ENCODE measurements around the gene C4orf50.

The C4orf50 gene

DNA sequence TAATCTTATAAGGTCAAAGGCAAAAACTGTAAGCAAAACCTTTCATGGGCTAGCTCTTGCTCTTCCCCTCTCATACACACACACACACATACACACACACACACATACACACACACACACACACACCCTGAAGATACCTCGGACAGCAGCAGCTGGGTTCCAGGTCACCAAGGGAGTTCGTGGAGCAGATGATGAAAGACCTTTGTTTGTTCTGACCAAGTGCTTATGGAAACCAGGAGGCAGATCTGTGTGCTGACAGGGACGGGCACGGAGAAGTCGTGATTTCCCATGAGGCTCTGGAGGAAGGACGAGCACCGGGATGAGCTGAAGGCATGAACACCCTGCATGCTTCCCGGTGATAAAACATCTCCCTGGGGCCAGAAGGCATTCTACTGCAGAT lies 90.0 kb downstream of the C4orf50 start:
- Histone ChIP-seq H3K36me3 (ENCODE audit: control insufficient read depth, insufficient read depth, low read length) (no peaks in the 10 kb centered on the region), H3K4me3 (ENCODE audit: extremely low read depth, insufficient read depth, low read length, poor library complexity, severe bottlenecking) (no peak overlapping the region), H3K27ac (ENCODE audit: low read depth, low read length, severe bottlenecking) (no peak overlapping the region), H3K9me3 (ENCODE audit: control insufficient read depth, low read length) (no peaks in the 10 kb centered on the region), H3K4me1 (ENCODE audit: control insufficient read depth, insufficient read depth, low read length, poor library complexity, severe bottlenecking) (peaks cover 3% of the 10 kb centered on the region)
- 84 to 89% methylated on average over 7 of the region's 8 CpGs for WGBS, 2 experiments (ENCODE audit: insufficient coverage in 2 of 2)

GRCh38 chr4:5927747-5928146 lies 90.5 kb downstream of the C4orf50 start:
- Histone ChIP-seq H3K36me3 (ENCODE audit: control insufficient read depth, insufficient read depth, low read length) (no peaks in the 10 kb centered on the region), H3K27ac (ENCODE audit: low read depth, low read length, severe bottlenecking) (no peak overlapping the region), H3K9me3 (ENCODE audit: control insufficient read depth, low read length) (no peaks in the 10 kb centered on the region), H3K4me1 (ENCODE audit: control insufficient read depth, insufficient read depth, low read length, poor library complexity, severe bottlenecking) (peaks cover 6% of the 10 kb centered on the region), H3K4me3 (ENCODE audit: extremely low read depth, insufficient read depth, low read length, poor library complexity, severe bottlenecking) (no peak overlapping the region)
- WGBS, 2 experiments (ENCODE audit: insufficient coverage in 2 of 2): 57 to 84% methylated on average over 2 to 4 of the region's 4 CpGs

DNA sequence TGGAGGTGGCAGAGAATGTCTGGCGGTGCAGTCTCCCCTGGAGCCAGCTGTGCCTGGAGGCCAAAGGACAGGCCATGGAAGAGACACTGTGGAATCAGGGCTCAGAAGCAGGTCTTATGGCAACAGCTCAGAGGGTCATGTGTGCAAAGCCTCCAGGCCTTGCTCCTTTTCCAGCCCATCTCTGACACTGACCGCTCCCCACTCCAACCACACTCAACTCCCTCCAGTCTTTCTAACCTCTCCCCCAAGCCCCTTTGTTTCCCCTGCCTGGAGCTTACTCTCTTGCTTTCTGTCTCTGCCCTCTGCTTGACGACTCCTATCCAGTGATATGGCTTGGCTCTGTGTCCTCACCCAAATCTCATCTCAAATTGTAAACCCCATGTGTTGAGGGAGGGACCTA lies 91.1 kb downstream of the C4orf50 start:
- Histone ChIP-seq H3K9me3 (ENCODE audit: control insufficient read depth, low read length) (no peaks in the 10 kb centered on the region), H3K36me3 (ENCODE audit: control insufficient read depth, insufficient read depth, low read length) (no peaks in the 10 kb centered on the region), H3K4me3 (ENCODE audit: extremely low read depth, insufficient read depth, low read length, poor library complexity, severe bottlenecking) (no peak overlapping the region), H3K27ac (ENCODE audit: low read depth, low read length, severe bottlenecking) (no peak overlapping the region), H3K4me1 (ENCODE audit: control insufficient read depth, insufficient read depth, low read length, poor library complexity, severe bottlenecking) (peaks cover 6% of the 10 kb centered on the region)
- 90 to 95% methylated on average over 1 to 2 of the region's 3 CpGs for whole genome bisulfite sequencing, 2 experiments (ENCODE audit: insufficient coverage in 2 of 2)

GRCh38 chr4:5926598-5926997 lies 91.6 kb downstream of the C4orf50 start:
- Histone ChIP-seq H3K36me3 (ENCODE audit: control insufficient read depth, insufficient read depth, low read length) (no peaks in the 10 kb centered on the region), H3K27ac (ENCODE audit: low read depth, low read length, severe bottlenecking) (no peak overlapping the region), H3K9me3 (ENCODE audit: control insufficient read depth, low read length) (no peaks in the 10 kb centered on the region), H3K4me1 (ENCODE audit: control insufficient read depth, insufficient read depth, low read length, poor library complexity, severe bottlenecking) (peaks cover 6% of the 10 kb centered on the region), H3K4me3 (ENCODE audit: extremely low read depth, insufficient read depth, low read length, poor library complexity, severe bottlenecking) (no peak overlapping the region)
- WGBS, 2 experiments (ENCODE audit: insufficient coverage in 2 of 2): 83 to 90% methylated on average over 2 to 3 of the region's 7 CpGs

DNA sequence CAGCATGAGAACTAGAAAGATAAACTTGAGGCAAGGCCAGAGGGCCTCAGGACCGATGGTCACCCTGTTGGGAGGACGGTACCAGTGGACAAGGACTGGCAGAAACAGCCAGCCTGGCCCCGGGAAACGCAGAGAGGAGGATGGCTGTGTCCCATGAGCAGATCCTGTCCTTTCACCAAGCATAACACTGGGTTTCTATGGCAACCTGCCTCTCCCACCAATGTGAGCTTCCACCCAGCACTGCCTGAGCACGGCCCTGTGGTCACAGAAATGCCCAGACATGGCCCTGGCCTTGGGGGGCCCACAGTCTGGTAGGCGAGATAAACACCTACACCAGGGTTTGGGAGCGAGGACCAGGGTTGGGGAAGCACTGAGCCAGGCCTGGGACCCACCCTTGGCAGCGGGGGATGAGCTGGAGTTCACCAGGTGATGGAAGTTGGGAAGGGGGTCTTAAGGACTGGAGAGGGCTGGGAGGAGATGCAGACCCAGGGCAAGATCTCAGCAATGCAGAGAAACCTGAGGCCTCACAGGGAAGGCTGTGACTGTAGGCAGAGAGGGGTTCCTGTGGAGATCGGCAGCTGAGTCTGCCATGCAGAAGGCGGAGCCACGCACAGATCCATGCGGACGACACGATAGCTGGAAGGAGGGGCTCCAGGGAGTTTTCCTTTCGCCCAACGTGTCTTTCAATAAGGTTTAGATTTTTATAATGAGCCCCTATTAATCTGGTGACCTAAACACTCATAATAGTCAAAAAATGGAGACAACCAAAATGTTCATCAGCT lies 92.6 kb downstream of the C4orf50 start:
- Histone ChIP-seq H3K4me3 (ENCODE audit: extremely low read depth, insufficient read depth, low read length, poor library complexity, severe bottlenecking) (no peak overlapping the region), H3K36me3 (ENCODE audit: control insufficient read depth, insufficient read depth, low read length) (no peaks in the 10 kb centered on the region), H3K9me3 (ENCODE audit: control insufficient read depth, low read length) (no peaks in the 10 kb centered on the region), H3K4me1 (ENCODE audit: control insufficient read depth, insufficient read depth, low read length, poor library complexity, severe bottlenecking) (peaks cover 6% of the 10 kb centered on the region), H3K27ac (ENCODE audit: low read depth, low read length, severe bottlenecking) (no peak overlapping the region)
- 78 to 79% methylated on average over 13 to 14 of the region's 16 CpGs for WGBS, 2 experiments (ENCODE audit: insufficient coverage in 2 of 2)

DNA sequence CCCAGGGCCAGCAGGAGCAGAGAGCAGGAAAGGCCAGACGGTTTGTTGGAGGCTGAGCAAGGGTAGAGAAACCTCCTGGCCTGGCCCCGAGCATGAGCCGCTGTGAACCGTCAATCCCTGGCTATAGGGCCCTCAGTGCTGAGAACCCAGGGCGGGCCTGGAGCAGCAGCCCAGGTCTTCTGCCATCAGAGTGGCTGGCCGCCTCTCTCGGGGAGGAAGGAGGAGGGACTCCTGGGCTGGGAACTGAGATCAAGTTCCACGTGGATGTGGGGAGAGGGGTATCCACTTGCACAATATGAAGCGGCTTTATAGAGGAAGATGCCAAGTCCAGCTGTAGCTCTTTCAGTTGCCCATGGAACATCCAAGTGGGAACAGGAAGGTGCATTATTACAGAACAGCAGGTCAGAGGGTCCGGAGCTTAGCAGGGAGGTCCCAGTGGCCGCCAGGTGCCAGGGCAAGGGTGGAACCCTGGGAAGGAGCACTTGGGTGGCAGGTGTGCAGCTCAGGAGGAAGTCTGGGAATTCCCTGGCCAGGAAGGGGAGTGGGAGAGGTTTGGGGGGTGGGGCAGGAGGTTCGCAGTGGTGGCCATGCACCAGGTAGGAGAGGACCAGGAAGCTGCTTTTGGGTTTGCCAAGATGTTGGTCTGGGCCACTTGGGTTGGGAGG lies 93.6 kb downstream of the C4orf50 start:
- H3K9me3 ChIP-seq (ENCODE audit: control insufficient read depth, low read length): no peaks in the 10 kb centered on the region
- H3K4me1 ChIP-seq (ENCODE audit: control insufficient read depth, insufficient read depth, low read length, poor library complexity, severe bottlenecking): peaks cover 6% of the 10 kb centered on the region
- no peak overlapping the region for H3K4me3 ChIP-seq (ENCODE audit: extremely low read depth, insufficient read depth, low read length, poor library complexity, severe bottlenecking)
- H3K27ac ChIP-seq (ENCODE audit: low read depth, low read length, severe bottlenecking): no peak overlapping the region
- 85 to 86% methylated on average over 11 of the region's 12 CpGs for WGBS, 2 experiments (ENCODE audit: insufficient coverage in 2 of 2)
- H3K36me3 ChIP-seq (ENCODE audit: control insufficient read depth, insufficient read depth, low read length): no peaks in the 10 kb centered on the region

DNA sequence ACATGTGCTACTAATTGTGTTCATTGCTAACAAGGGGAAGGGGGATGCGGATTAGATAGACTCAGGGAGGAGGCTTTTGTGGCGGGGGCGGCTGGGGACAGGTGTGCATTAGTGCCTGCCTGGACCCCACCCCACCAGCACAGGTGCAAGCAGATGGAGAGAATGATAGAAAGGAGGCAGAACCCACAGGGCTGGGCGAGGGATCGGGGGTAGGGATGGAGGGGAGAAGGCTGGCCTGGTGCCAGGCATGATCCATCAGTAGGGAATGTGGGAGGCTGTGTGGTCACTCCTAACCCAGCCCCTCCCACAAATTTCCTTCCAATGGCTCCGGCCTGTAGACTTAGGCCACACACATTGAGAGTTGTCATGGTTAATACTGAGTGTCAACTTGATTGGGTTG lies 94.9 kb downstream of the C4orf50 start:
- Histone ChIP-seq H3K9me3 (ENCODE audit: control insufficient read depth, low read length) (no peaks in the 10 kb centered on the region), H3K4me3 (ENCODE audit: extremely low read depth, insufficient read depth, low read length, poor library complexity, severe bottlenecking) (no peak overlapping the region), H3K36me3 (ENCODE audit: control insufficient read depth, insufficient read depth, low read length) (no peaks in the 10 kb centered on the region), H3K27ac (ENCODE audit: low read depth, low read length, severe bottlenecking) (no peak overlapping the region), H3K4me1 (ENCODE audit: control insufficient read depth, insufficient read depth, low read length, poor library complexity, severe bottlenecking) (peaks cover 6% of the 10 kb centered on the region)
- 76 to 78% methylated on average over 5 of the region's 6 CpGs for WGBS, 2 experiments (ENCODE audit: insufficient coverage in 2 of 2)

GRCh38 chr4:5922556-5922955 lies 95.7 kb downstream of the C4orf50 start:
- Histone ChIP-seq H3K4me1 (ENCODE audit: control insufficient read depth, insufficient read depth, low read length, poor library complexity, severe bottlenecking) (peaks cover 6% of the 10 kb centered on the region), H3K27ac (ENCODE audit: low read depth, low read length, severe bottlenecking) (no peak overlapping the region), H3K36me3 (ENCODE audit: control insufficient read depth, insufficient read depth, low read length) (no peaks in the 10 kb centered on the region), H3K4me3 (ENCODE audit: extremely low read depth, insufficient read depth, low read length, poor library complexity, severe bottlenecking) (no peak overlapping the region), H3K9me3 (ENCODE audit: control insufficient read depth, low read length) (no peaks in the 10 kb centered on the region)
- WGBS, 2 experiments (ENCODE audit: insufficient coverage in 2 of 2): 73% methylated on average over 3 of the region's 3 CpGs; no CpG with 5 or more reads in 1 of the 2 experiments

GRCh38 chr4:5921981-5922380 lies 96.2 kb downstream of the C4orf50 start:
- no peak overlapping the region for H3K27ac ChIP-seq (ENCODE audit: low read depth, low read length, severe bottlenecking)
- H3K9me3 ChIP-seq (ENCODE audit: control insufficient read depth, low read length): no peaks in the 10 kb centered on the region
- WGBS, 2 experiments (ENCODE audit: insufficient coverage in 2 of 2): 73 to 75% methylated on average over 5 to 6 of the region's 6 CpGs
- no peak overlapping the region for H3K4me3 ChIP-seq (ENCODE audit: extremely low read depth, insufficient read depth, low read length, poor library complexity, severe bottlenecking)
- peaks cover 3% of the 10 kb centered on the region for H3K4me1 ChIP-seq (ENCODE audit: control insufficient read depth, insufficient read depth, low read length, poor library complexity, severe bottlenecking)
- no peaks in the 10 kb centered on the region for H3K36me3 ChIP-seq (ENCODE audit: control insufficient read depth, insufficient read depth, low read length)

DNA sequence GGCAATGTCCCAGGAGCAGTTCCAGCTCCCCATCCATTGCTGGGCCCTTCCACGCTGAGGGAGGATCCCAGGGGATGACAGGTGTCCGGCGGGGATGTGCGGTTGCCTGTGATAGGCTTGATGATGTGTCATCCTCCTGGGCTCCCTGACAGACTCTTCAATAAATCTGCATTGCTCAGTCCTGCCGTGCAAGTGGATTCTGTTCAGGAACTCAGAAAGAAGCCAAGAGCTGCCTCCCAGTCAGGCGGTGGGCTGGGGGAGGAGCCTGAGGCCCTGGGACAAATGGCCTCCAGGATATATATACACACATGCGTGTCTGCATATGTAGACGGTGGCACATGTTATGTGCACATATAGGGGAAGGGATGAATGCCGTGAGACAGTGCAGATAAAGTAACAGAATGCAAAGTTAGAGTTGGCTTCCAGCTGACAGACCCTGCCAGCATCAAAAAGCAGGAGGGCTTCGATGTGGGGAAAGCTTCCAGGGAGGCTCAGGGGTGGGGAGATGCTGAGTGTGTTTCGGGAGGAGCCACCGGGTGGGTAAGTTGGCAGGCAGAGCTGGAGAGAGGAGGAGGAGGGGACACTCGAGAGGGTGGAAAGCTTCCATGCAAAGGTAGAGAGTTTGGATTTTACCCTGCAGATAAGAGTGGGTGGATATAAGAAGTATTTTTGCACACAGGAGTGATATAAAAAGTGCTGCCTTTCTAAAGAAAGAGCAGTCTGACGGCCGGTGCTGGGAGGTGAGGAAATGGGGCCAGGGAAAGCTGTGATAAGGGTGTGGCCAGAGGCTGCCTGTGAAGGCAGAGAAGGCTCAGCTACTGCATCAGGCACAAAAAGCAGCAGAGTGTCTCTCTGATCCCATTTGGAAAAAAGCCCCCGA lies 96.9 kb downstream of the C4orf50 start:
- no peak overlapping the region for H3K4me3 ChIP-seq (ENCODE audit: extremely low read depth, insufficient read depth, low read length, poor library complexity, severe bottlenecking)
- 70 to 77% methylated on average over 15 to 16 of the region's 16 CpGs for WGBS, 2 experiments (ENCODE audit: insufficient coverage in 2 of 2)
- no peaks in the 10 kb centered on the region for H3K36me3 ChIP-seq (ENCODE audit: control insufficient read depth, insufficient read depth, low read length)
- H3K27ac ChIP-seq (ENCODE audit: low read depth, low read length, severe bottlenecking): no peak overlapping the region
- no peaks in the 10 kb centered on the region for H3K9me3 ChIP-seq (ENCODE audit: control insufficient read depth, low read length)
- H3K4me1 ChIP-seq (ENCODE audit: control insufficient read depth, insufficient read depth, low read length, poor library complexity, severe bottlenecking): peaks cover 3% of the 10 kb centered on the region

Measured in mesodermal cell (in vitro differentiated cells).